ENCODE data around the gene MAN2A2. TPM values are rescaled to one million over a fixed set of nuclear protein-coding genes. Genes with fewer than 3 reads are reported as not detected.
A peak's percentile ranks its signal among the peaks of the same experiment; 100 is the strongest.

The MAN2A2 gene
- total and polyA plus RNA-seq, 9 of the 15 experiments (the other 6 are each of a cell fraction or from before 2014, with no cell fraction given): 7.3 to 151 (median 43.4) TPM

DNA sequence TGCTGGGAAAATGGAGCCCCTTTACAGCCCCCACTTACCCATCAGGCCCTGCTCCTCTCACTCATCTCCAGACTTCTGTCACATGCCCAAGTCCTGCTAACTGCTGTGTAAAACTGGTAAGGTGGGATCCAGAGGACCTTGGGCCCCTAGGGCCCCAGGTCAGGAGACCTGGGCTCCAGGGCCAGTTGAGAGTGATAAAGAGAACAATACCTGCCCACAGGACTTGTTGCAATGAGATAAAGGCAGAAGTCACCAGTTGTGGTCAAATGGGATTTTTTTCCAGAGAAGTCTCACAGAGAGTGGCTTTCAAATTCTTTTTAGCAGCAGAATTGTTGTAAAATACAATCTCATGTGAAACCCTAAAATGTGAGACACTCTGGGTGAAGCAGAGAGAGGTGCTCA, 34.0 kb upstream of the MAN2A2 start (continued):
- TF ChIP-seq, protein P1, sequence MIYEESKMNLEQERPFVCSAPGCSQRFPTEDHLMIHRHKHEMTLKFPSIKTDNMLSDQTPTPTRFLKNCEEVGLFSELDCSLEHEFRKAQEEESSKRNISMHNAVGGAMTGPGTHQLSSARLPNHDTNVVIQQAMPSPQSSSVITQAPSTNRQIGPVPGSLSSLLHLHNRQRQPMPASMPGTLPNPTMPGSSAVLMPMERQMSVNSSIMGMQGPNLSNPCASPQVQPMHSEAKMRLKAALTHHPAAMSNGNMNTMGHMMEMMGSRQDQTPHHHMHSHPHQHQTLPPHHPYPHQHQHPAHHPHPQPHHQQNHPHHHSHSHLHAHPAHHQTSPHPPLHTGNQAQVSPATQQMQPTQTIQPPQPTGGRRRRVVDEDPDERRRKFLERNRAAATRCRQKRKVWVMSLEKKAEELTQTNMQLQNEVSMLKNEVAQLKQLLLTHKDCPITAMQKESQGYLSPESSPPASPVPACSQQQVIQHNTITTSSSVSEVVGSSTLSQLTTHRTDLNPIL (CRISPR knock-in tag; IDR thresholded peaks at IDR 0.05): no peak
- TF ChIP-seq RBM34 (IDR thresholded peaks at IDR 0.05; ENCODE audit: borderline replicate concordance, insufficient read depth, low read length) (no peak), DMBX1 (CRISPR knock-in tag; IDR thresholded peaks at IDR 0.05; ENCODE audit: borderline replicate concordance) (peak; percentile 58; the same call in 1 of the 2 replicates), C11orf30 (IDR thresholded peaks at IDR 0.05; ENCODE audit: low read depth) (no peak), FOXK1 (CRISPR knock-in tag; IDR thresholded peaks at IDR 0.05; ENCODE audit: borderline replicate concordance) (no peak), ESRRB (CRISPR knock-in tag; IDR thresholded peaks at IDR 0.05; ENCODE audit: borderline replicate concordance) (no peak), ZNF282 (CRISPR knock-in tag; IDR thresholded peaks at IDR 0.05) (no peak), ZNF551 (CRISPR knock-in tag; IDR thresholded peaks at IDR 0.05) (no peak), RHOXF2B (CRISPR knock-in tag; conservative IDR thresholded peaks at IDR 0.05) (no peak), NFYB (IDR thresholded peaks at IDR 0.05; ENCODE audit: extremely low read depth, insufficient read length) (no peak), CCAR2 (IDR thresholded peaks at IDR 0.05; ENCODE audit: low read depth, low read length) (no peak), PCBP1 (IDR thresholded peaks at IDR 0.05; ENCODE audit: low read depth, low read length, poor library complexity, severe bottlenecking) (no peak), ZFP36 (IDR thresholded peaks at IDR 0.05; ENCODE audit: low read depth, low read length, partially characterized antibody) (no peak), CXXC5 (CRISPR knock-in tag; IDR thresholded peaks at IDR 0.05) (no peak; the same call in 1 of the 2 replicates), ZC3H4 (CRISPR knock-in tag; IDR thresholded peaks at IDR 0.05; ENCODE audit: borderline replicate concordance) (no peak), SRF (CRISPR knock-in tag; IDR thresholded peaks at IDR 0.05) (0 out of 4 replicates have a peak, but pooled peaks of 1 of the 2 experiments have one; percentile 36), ZNF143 (CRISPR knock-in tag; IDR thresholded peaks at IDR 0.05) (no peak), ARHGAP35 (IDR thresholded peaks at IDR 0.05; ENCODE audit: partially characterized antibody) (no peak)
- TF ChIP-seq, protein P2, sequence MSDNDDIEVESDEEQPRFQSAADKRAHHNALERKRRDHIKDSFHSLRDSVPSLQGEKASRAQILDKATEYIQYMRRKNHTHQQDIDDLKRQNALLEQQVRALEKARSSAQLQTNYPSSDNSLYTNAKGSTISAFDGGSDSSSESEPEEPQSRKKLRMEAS (CRISPR knock-in tag; IDR thresholded peaks at IDR 0.05): no peak
- TF ChIP-seq, protein P3, sequence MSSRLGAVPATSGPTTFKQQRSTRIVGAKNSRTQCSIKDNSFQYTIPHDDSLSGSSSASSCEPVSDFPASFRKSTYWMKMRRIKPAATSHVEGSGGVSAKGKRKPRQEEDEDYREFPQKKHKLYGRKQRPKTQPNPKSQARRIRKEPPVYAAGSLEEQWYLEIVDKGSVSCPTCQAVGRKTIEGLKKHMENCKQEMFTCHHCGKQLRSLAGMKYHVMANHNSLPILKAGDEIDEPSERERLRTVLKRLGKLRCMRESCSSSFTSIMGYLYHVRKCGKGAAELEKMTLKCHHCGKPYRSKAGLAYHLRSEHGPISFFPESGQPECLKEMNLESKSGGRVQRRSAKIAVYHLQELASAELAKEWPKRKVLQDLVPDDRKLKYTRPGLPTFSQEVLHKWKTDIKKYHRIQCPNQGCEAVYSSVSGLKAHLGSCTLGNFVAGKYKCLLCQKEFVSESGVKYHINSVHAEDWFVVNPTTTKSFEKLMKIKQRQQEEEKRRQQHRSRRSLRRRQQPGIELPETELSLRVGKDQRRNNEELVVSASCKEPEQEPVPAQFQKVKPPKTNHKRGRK (tag; IDR thresholded peaks at IDR 0.05): no peak
- TF ChIP-seq, protein P4, sequence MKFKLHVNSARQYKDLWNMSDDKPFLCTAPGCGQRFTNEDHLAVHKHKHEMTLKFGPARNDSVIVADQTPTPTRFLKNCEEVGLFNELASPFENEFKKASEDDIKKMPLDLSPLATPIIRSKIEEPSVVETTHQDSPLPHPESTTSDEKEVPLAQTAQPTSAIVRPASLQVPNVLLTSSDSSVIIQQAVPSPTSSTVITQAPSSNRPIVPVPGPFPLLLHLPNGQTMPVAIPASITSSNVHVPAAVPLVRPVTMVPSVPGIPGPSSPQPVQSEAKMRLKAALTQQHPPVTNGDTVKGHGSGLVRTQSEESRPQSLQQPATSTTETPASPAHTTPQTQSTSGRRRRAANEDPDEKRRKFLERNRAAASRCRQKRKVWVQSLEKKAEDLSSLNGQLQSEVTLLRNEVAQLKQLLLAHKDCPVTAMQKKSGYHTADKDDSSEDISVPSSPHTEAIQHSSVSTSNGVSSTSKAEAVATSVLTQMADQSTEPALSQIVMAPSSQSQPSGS (CRISPR knock-in tag; IDR thresholded peaks at IDR 0.05): no peak
- TF ChIP-seq, protein P5, sequence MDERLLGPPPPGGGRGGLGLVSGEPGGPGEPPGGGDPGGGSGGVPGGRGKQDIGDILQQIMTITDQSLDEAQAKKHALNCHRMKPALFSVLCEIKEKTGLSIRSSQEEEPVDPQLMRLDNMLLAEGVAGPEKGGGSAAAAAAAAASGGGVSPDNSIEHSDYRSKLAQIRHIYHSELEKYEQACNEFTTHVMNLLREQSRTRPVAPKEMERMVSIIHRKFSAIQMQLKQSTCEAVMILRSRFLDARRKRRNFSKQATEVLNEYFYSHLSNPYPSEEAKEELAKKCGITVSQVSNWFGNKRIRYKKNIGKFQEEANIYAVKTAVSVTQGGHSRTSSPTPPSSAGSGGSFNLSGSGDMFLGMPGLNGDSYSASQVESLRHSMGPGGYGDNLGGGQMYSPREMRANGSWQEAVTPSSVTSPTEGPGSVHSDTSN (CRISPR knock-in tag; IDR thresholded peaks at IDR 0.05; ENCODE audit: low read depth): no peak
- TF ChIP-seq, protein P5 (tag; conservative IDR thresholded peaks at IDR 0.05; ENCODE audit: low read depth): no peak
